ENCODE data around the gene FSCN2.

- no peak for TF ChIP-seq CTCF (IDR thresholded peaks at IDR 0.05; ENCODE audit: low read length)
- no peak for TF ChIP-seq EZH2 (IDR thresholded peaks at IDR 0.05; ENCODE audit: borderline replicate concordance, low read length)
Measured at GRCh38 chr17:81574643-81574956, 46.4 kb downstream of the FSCN2 start.
